Measurements from ENCODE around the gene TSHZ2. TPM values are rescaled to one million over a fixed set of nuclear protein-coding genes. Genes with fewer than 3 reads are reported as not detected.

Gene TSHZ2
- total and polyA plus RNA-seq, 2 of the 4 experiments (the other 2 are of a cell fraction): under 0.01 to 0.02 TPM

GRCh38 chr20:53020376-53020775 lies 48.2 kb downstream of the TSHZ2 start:
- H2BK20ac ChIP-seq (ENCODE audit: low read depth, low read length): no peak overlapping the region
- H3K56ac ChIP-seq (ENCODE audit: extremely low read depth, insufficient read depth, low read length): no peak overlapping the region
- no peak overlapping the region for H2AK5ac ChIP-seq (ENCODE audit: low read depth, low read length)
- no peak overlapping the region for H3K4me2 ChIP-seq (ENCODE audit: low read depth, low read length)
- no peaks in the 10 kb centered on the region for H3K36me3 ChIP-seq (ENCODE audit: control insufficient read depth, insufficient read depth, low read length)
- H3K9ac ChIP-seq (ENCODE audit: low read depth, low read length): no peak overlapping the region
- WGBS, 2 experiments (ENCODE audit: extremely low coverage in 2 of 2, insufficient read length in 1 of 2): 61% methylated on average over 3 of the region's 4 CpGs; no CpG with 5 or more reads in 1 of the 2 experiments
- TF ChIP-seq MAZ (IDR thresholded peaks at IDR 0.05; ENCODE audit: borderline replicate concordance, low read depth, low read length) (no peak), FOS (IDR thresholded peaks at IDR 0.05; ENCODE audit: low read depth, low read length) (no peak), ELK1 (IDR thresholded peaks at IDR 0.05; ENCODE audit: borderline replicate concordance, low read depth, low read length) (no peak), USF2 (IDR thresholded peaks at IDR 0.05; ENCODE audit: low read depth, low read length) (no peak), RCOR1 (IDR thresholded peaks at IDR 0.05; ENCODE audit: insufficient replicate concordance, low read length) (no peak), CEBPB (IDR thresholded peaks at IDR 0.05; ENCODE audit: low read depth, low read length) (no peak), SMC3 (IDR thresholded peaks at IDR 0.05; ENCODE audit: low read depth, low read length) (no peak), RAD21 (IDR thresholded peaks at IDR 0.05; ENCODE audit: low read length) (no peak), BHLHE40 (IDR thresholded peaks at IDR 0.05; ENCODE audit: low read depth, low read length) (no peak), MXI1 (IDR thresholded peaks at IDR 0.05; ENCODE audit: borderline replicate concordance, low read depth, low read length) (no peak), CHD1 (IDR thresholded peaks at IDR 0.05; ENCODE audit: low read depth, low read length) (no peak), POLR2A (IDR thresholded peaks at IDR 0.05; ENCODE audit: low read depth, low read length) (no peak), CTCF (conservative IDR thresholded peaks at IDR 0.05; ENCODE audit: low read depth, low read length) (no peak), NFE2L2 (IDR thresholded peaks at IDR 0.05; ENCODE audit: low read depth, low read length) (no peak), MAFK (IDR thresholded peaks at IDR 0.05; ENCODE audit: low read depth, low read length) (no peak), RFX5 (IDR thresholded peaks at IDR 0.05; ENCODE audit: low read depth, low read length) (no peak)
- H4K20me1 ChIP-seq (ENCODE audit: insufficient read depth, low read length): no peaks in the 10 kb centered on the region
- H3K9me1 ChIP-seq (ENCODE audit: insufficient read depth, low read length): no peaks in the 10 kb centered on the region
- in situ Hi-C loops (cut with MboI; ENCODE audit: low sequenced_read_pairs) (no loop called here), dilution Hi-C loops (cut with HindIII; ENCODE audit: low sequenced_read_pairs, unreplicated experiment) (no loop called here), intact Hi-C loops (cut with micrococcal nuclease) (no loop called here)
- H3K4me1 ChIP-seq (ENCODE audit: control insufficient read depth, insufficient read depth, low read length): no peaks in the 10 kb centered on the region
- no peak overlapping the region for H3K18ac ChIP-seq (ENCODE audit: low read depth, low read length)
- POLR2A ChIA-PET (ENCODE audit: unreplicated experiment): no interaction called here
- H2AFZ ChIP-seq (replicated peaks; ENCODE audit: low read length, poor library complexity): no peak overlapping the region
- 0 out of 2 replicates have a peak, but pooled peaks cover 2% of the 10 kb centered on the region for H3K9me3 ChIP-seq (ENCODE audit: control insufficient read depth, insufficient read depth, low read length)
- BruUV-seq (replicated peaks): no TSS peak
- no peak for ATAC-seq (ENCODE audit: low read depth)
- CTCF ChIA-PET: no interaction called here
- no peak overlapping the region for H2BK15ac ChIP-seq (ENCODE audit: low read depth, low read length)
- H3K4ac ChIP-seq (ENCODE audit: low read depth, low read length): no peak overlapping the region
- no peak overlapping the region for H3K27ac ChIP-seq (ENCODE audit: insufficient read depth, low read length)
- no peak overlapping the region for H4K8ac ChIP-seq (ENCODE audit: low read depth in 2 of 2, low read length in 2 of 2)
- H2BK5ac ChIP-seq (ENCODE audit: low read depth, low read length, poor library complexity, severe bottlenecking): no peak overlapping the region
- H3K79me1 ChIP-seq (ENCODE audit: low read depth in 1 of 2, low read length in 2 of 2): no peaks in the 10 kb centered on the region
- H4K91ac ChIP-seq (ENCODE audit: insufficient read depth, low read depth, low read length): no peak overlapping the region
- H4K5ac ChIP-seq (ENCODE audit: low read depth, low read length): no peak overlapping the region
- H2AK9ac ChIP-seq (replicated peaks; ENCODE audit: low read depth, low read length, poor library complexity): no peak overlapping the region
- H2BK120ac ChIP-seq (ENCODE audit: low read depth, low read length): no peak overlapping the region
- no peak for DNase-seq
- no peak overlapping the region for H3K14ac ChIP-seq (replicated peaks; ENCODE audit: low read depth, low read length)
- H3K27me3 ChIP-seq (ENCODE audit: control insufficient read depth, insufficient read depth, low read length): no peaks in the 10 kb centered on the region
- no peak overlapping the region for H3K4me3 ChIP-seq (ENCODE audit: insufficient read depth, low read depth, low read length)
- H3K23ac ChIP-seq (ENCODE audit: low read depth, low read length): no peak overlapping the region

All from IMR-90 (cell line).